SKM-1 (cell line): ENCODE results near the gene CHST13.

Source experiments
- DNase-seq: peaks from one replicate; lab custom pipeline; 2025; ENCODE audit not compliant: unreplicated experiment; lab: John Stamatoyannopoulos, UW

CHST13 gene, protein sequence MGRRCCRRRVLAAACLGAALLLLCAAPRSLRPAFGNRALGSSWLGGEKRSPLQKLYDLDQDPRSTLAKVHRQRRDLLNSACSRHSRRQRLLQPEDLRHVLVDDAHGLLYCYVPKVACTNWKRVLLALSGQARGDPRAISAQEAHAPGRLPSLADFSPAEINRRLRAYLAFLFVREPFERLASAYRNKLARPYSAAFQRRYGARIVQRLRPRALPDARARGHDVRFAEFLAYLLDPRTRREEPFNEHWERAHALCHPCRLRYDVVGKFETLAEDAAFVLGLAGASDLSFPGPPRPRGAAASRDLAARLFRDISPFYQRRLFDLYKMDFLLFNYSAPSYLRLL

GRCh38 chr3:126523745-126524428 is at the start of gene CHST13:
Gene CHST13, plus strand, starts transcription at chr3:126524155. Its CDS starts 178 bp downstream, at chr3:126524333.
- no peak for DNase-seq

DNA sequence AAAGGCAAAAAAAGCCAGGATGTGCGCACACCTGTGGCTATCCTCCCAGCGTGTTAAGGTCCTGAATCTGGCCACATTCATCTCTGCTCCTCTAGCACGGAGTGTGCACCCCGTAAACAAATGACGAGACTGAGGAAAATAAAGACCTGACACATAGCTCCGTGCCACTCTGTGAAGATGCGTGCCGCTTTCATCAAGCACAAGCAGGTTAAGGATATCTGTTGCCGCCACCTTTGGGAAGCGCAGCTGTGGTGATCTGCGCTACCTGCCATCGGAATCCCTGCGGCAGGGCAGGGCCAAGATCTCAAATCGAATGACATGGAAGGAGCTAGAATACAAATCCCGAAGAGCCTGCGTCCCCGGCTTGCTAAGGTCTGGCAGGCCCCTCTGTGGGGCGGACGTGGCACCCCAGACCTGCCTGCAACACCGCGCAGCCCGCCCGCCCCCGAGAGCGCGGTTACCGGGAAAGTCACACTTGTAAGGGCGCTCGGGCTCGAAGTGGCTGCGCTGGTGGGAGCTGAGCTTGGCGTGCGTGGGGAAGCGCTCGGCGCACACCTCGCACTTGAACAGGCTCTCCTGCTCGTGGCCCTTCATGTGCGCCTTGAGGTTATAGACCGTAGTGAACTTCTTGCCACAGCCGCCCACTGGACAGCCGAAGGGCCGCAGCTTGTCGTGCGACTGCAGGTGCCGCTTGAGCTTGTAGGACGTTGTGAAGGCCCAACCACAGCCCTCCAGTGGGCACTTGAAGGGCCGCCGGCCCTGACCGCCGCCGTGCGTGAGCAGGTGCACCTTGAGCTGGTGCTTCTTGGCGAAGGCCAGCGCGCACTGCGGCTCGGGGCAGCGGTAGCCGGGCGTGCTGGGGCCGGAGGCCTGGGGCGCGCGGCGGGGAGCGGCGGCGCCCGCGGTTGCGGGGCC is 49.2 kb upstream of the CHST13 start:
- no peak for DNase-seq

- DNase-seq, result peak; percentile 84
Measured at GRCh38 chr3:126475413-126476114, 48.4 kb upstream of the CHST13 start, which contains the start of gene ZXDC. Gene ZXDC, minus strand, starts transcription at chr3:126475891. Its CDS starts 26 bp downstream, at chr3:126475865.

DNA sequence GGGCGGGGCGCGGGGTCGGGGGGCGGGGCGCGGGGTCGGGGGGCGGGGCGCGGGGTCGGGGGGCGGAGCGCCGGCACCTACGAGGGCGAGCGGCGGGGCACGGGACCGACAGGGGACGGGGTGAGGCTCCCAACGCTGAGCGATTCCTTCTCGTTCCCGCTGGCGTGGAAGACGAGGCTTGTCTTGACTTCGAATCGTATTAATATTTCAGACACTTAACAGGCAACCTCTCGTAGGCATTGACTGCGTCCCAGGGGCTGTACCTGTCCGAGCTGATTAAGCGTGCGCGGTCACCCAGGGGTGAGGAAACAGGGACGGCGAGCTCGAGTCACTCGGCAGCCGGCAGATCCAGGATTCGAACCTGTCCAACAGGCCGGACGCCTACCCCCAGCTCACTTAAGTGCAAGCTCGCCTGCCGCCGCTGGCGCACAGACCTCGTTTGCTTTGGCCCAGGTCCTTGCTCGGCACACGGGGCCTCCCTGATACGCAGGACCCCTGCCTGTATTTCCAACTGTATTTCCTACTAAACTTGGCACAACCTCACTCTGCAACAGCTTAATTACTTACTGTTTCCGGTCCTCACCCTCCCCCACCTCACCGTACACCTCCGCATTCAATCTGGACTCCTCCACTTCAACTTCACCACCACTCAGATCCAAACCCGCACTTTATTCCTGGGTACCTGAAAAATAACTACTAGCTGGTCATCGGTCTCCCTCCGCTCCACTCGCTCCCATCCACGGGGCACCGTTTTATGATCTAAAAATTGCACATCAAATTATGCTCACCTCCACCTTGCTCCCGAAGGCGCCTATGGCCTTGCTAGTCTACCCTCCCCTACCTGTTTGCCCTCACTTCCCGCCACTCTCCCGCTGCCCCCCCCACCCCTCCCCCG is 47.5 kb upstream of the CHST13 start:
- DNase-seq, result peak; percentile 48

DNA sequence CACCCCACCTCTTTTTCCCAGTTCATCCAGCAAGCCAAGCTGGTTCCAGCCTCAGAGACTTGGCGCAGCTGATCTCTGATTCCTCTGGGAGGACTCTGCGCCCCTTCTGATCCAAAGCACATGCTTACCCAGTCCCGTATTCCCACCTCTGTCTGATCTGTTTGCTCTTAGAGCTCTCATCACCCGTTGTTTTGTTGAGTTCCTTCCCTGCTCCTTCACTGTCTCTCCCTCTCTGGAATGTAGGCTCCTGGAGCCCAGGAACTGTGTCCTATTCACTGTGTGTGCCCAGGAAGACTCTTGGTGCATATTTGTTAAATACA is 46.9 kb upstream of the CHST13 start:
- no peak for DNase-seq

GRCh38 chr3:126478581-126479310 is 45.2 kb upstream of the CHST13 start:
- DNase-seq, result no peak

DNA sequence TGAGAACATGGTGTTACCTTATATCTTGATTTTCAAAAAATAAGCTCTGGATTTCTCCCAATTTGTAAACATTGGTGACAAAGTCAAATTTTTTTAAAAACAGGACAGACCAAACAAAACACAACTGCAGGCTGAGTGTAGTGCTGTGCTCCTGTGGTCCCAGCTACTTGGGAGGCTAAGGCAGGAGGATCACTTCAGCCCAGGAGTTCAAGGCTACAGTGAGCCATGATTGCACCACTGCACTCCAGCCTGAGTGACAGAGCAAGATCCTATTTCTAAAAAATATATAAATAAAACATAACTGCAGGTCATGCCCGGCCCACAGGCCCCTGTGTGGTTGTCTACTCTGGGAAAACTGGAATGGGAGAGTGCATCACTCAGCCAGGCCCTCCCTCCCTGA is 44.3 kb upstream of the CHST13 start:
- DNase-seq, result no peak

- no peak for DNase-seq
Measured at GRCh38 chr3:126480206-126480605, 43.7 kb upstream of the CHST13 start.

- no peak for DNase-seq
Measured at GRCh38 chr3:126480861-126481260, 43.1 kb upstream of the CHST13 start.

GRCh38 chr3:126481808-126482502 is 42.0 kb upstream of the CHST13 start:
- no peak for DNase-seq

GRCh38 chr3:126482503-126483255 is 41.3 kb upstream of the CHST13 start:
- DNase-seq, result no peak

GRCh38 chr3:126483321-126483761 is 40.6 kb upstream of the CHST13 start:
- DNase-seq, result no peak

DNA sequence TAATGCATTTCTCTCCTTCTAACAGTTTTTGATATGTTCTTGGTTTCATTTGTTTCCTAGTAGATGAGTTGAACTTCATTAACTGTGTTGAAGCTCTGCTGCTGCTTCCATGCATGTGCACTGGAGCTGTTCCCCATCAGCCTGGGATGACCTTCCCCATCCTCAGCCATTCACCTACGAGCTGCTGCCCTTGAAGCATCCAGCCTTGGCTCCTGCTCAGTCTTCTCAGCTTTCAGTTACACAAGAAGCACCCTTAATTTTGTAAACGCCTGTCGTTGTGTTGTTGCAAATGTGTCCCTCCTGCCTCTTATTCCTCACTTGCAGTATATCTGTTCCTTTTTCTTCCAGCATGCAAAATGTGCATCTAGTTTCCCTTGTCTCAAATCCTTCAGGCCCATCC is 39.8 kb upstream of the CHST13 start:
- no peak for DNase-seq

GRCh38 chr3:126484662-126485061 is 39.3 kb upstream of the CHST13 start:
- DNase-seq, result no peak

DNA sequence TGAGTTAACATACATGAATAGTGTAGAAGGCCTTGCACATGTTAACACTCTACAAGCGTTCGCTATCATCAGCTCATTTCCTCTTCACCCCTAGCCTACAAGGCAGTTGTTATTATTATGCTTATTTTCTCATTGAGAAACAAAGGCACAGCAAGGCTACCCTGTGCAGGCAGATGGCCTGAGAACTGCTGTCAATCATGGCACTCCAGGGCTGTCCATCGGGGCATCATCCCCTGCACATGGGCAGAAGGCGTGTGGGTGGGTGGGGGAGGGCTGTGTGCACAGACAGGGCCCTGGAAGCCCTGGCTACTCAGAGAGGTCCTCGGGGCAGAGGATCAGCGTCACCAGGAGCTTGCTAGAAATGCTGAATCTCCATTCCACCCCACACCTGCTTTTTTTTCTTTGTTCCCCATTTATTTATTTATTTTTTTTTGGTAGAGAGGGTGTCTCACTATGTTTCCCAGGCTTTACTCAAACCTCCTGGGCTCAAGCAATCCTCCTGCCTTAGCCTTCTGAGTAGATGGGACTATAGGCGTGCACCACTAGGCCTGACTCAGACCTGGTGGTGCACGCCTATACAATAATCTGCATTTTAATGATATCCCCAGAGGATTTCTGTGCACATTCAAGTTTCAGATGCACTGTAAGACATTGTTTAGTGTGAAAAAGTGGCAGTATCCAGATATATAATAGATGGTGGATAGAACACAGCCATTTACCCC is 38.6 kb upstream of the CHST13 start:
- DNase-seq, result no peak

DNA sequence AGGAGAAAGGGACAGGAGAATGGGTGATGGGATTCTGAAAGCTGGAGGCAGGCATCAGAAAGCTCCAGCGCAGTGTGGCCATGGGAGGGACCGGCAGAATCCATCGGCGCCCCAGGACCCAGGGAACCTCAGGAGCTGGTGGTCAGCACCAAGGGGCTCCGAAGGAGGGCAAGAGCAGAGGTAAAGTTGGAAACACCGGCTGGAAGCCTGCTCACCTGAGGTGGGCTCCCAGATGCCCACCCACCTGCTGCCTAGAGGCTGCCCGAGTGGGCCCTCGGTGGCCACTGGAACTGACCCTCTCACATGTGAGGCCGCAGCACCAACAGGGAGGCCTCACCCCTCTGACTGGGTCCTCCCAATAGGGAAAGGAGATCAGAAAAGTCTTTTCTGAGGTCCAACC is 38.0 kb upstream of the CHST13 start:
- DNase-seq, result no peak

DNA sequence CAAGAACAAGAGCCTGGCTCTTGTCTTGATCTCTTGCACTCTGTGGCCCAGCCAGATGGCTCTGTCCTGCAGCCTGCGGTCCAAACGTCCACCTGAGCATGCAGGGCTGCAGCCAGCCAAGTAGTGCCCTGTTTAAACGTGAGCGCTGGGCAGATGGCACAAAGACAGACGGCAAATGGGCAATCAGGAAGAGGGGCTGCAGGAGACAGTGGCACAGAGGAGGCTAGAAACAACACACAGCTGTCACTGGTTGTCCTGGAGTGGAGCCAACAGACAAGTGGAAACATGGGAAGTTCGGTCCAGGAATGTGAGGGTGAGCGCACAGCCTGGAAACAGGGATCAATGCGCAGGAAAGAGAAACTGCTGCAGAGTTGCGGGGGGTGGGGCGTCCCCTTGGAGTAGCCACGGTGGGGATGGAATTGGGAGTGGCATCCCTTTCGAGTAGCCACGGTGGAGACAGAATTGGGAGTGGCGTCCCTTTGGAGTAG is 37.6 kb upstream of the CHST13 start:
- no peak for DNase-seq
